ENCODE measurements around the gene IL25. TPM values are rescaled to one million over a fixed set of nuclear protein-coding genes. Genes with fewer than 3 reads are reported as not detected.

IL25 gene
- total and polyA plus RNA-seq, 2 of the 8 experiments (the other 6 are each of a cell fraction or from before 2014, with no cell fraction given) = not detected

DNA sequence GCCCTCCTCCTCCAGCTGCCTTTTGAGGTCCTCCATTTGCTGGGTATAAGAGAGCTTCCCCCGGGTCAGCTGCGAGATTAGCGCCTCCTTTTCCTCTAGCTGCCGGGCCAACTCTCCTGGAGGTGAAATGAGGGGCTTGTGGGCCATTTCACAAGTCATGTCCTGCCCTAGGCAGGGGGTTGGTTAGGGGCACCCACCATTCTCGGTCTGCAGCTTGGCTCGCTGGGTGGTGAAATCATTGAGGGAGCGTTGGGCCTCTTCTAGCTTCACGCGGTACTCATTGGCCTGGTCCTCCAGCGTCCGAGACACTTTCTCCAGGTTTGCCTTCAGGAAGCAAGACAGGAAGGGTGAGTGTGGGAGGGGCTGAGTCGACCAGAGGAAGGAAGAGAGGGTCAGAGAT lies 16.8 kb downstream of the IL25 start:
- Histone ChIP-seq H3K4ac (replicated peaks; ENCODE audit: insufficient read length, low read depth, low read length) (no peak overlapping the region), H3K79me1 (ENCODE audit: low read depth, low read length) (no peaks in the 10 kb centered on the region), H3K9ac (replicated peaks in 1 of 4; ENCODE audit: extremely low read depth in 1 of 4, low read depth in 3 of 4, low read length in 3 of 4) (no peak overlapping the region), H2AFZ (ENCODE audit: low read length) (no peak overlapping the region), H3K4me3 (ENCODE audit: extremely low read depth in 1 of 4, insufficient read depth in 2 of 4, low read depth in 3 of 4, low read length in 4 of 4) (no peak overlapping the region), H3K4me1 (replicated peaks in 1 of 4; ENCODE audit: control insufficient read depth in 3 of 4, insufficient read depth in 4 of 4, low read length in 3 of 4) (peaks cover 0 to 10% (median 0%) of the 10 kb centered on the region in 4 experiments; a peak in 1 of 7 replicates), H3K23me2 (ENCODE audit: low read depth, low read length) (no peaks in the 10 kb centered on the region; the same call in 1 of the 2 replicates), H3K36me3 (ENCODE audit: control insufficient read depth in 2 of 4, insufficient read depth in 4 of 4, low read length in 3 of 4) (no peaks in the 10 kb centered on the region), H4K91ac (replicated peaks; ENCODE audit: insufficient read length, low read length) (no peak overlapping the region), H2AK5ac (ENCODE audit: low read depth, low read length) (no peak overlapping the region), H3K23ac (ENCODE audit: insufficient read length) (no peak overlapping the region), H3K79me2 (ENCODE audit: control insufficient read depth in 1 of 2, insufficient read depth in 2 of 2, low read length in 2 of 2) (no peaks in the 10 kb centered on the region), H3K4me2 (ENCODE audit: insufficient read depth in 1 of 2, low read depth in 2 of 2, low read length in 2 of 2) (no peak overlapping the region), H3K14ac (ENCODE audit: insufficient read length) (no peak overlapping the region), H3K27ac (ENCODE audit: low read depth, low read length) (no peak overlapping the region), H2BK12ac (ENCODE audit: low read depth, low read length) (no peak overlapping the region), H2BK20ac (ENCODE audit: low read length) (no peak overlapping the region), H3K27me3 (replicated peaks in 1 of 4; ENCODE audit: control insufficient read depth in 3 of 4, extremely low read depth in 1 of 4, insufficient read depth in 3 of 4, low read length in 3 of 4) (no peaks in the 10 kb centered on the region; a peak in 3 of 7 replicates), H3K18ac (ENCODE audit: extremely low read depth, low read length) (no peak overlapping the region), H4K20me1 (replicated peaks in 1 of 2; ENCODE audit: control insufficient read depth in 1 of 2, insufficient read depth in 2 of 2, low read length in 2 of 2) (no peaks in the 10 kb centered on the region), H3K9me3 (ENCODE audit: insufficient read depth in 2 of 2, low read depth in 1 of 2, low read length in 1 of 2) (no peaks in the 10 kb centered on the region), H2BK5ac (ENCODE audit: low read depth, low read length) (no peak overlapping the region), H3K56ac (replicated peaks; ENCODE audit: insufficient read length, low read depth, low read length) (no peak overlapping the region), H2BK15ac (ENCODE audit: low read length) (no peak overlapping the region), H4K8ac (ENCODE audit: extremely low read depth, insufficient read depth, low read length) (no peak overlapping the region; the same call in 1 of the 2 replicates), H4K5ac (ENCODE audit: insufficient read length, low read depth, low read length) (no peak overlapping the region), H2BK120ac (replicated peaks; ENCODE audit: low read depth, low read length) (no peak overlapping the region)
- no peak for TF ChIP-seq ASH2L (IDR thresholded peaks at IDR 0.05; ENCODE audit: low read length)
- no peak for TF ChIP-seq ZNF274 (IDR thresholded peaks at IDR 0.05; ENCODE audit: borderline replicate concordance, extremely low read depth, low read length)
- TF ChIP-seq RFX5 (IDR thresholded peaks at IDR 0.05; ENCODE audit: borderline replicate concordance, low read depth, low read length) = no peak
- no peak for TF ChIP-seq JUN (IDR thresholded peaks at IDR 0.05; ENCODE audit: low read depth, low read length)
- TF ChIP-seq, protein P1, sequence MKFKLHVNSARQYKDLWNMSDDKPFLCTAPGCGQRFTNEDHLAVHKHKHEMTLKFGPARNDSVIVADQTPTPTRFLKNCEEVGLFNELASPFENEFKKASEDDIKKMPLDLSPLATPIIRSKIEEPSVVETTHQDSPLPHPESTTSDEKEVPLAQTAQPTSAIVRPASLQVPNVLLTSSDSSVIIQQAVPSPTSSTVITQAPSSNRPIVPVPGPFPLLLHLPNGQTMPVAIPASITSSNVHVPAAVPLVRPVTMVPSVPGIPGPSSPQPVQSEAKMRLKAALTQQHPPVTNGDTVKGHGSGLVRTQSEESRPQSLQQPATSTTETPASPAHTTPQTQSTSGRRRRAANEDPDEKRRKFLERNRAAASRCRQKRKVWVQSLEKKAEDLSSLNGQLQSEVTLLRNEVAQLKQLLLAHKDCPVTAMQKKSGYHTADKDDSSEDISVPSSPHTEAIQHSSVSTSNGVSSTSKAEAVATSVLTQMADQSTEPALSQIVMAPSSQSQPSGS (IDR thresholded peaks at IDR 0.05; ENCODE audit: low read length) = no peak
- no peak for TF ChIP-seq HDAC6 (IDR thresholded peaks at IDR 0.05; ENCODE audit: low read depth, low read length)
- no peak for TF ChIP-seq POLR2AphosphoS5 (IDR thresholded peaks at IDR 0.05; ENCODE audit: low read depth, low read length)
- TF ChIP-seq CHD2 (IDR thresholded peaks at IDR 0.05; ENCODE audit: low read length) = no peak
- DNase-seq (ENCODE audit: low read depth in 1 of 2, low spot score in 2 of 2) (no peak), FAIRE-seq (no peak)
- CTCF ChIA-PET (ENCODE audit: partially characterized antibody) = interaction anchor here (0.8 to 4.0 kb wide), 7 partner anchors 10 to 118 kb away, joined by 3 to 30 read pairs (median 6); partner anchors contain the start of gene CMTM5
- POLR2A ChIA-PET (ENCODE audit: partially characterized antibody) = interaction anchor here (0.8 kb wide), 1 partner anchor 124 kb away, joined by 3 read pairs; no protein-coding TSS in a partner anchor
- 94% methylated on average over 12 of the region's 12 CpGs; no CpG with 5 or more reads in 1 of the 2 experiments for WGBS, 2 experiments (ENCODE audit: extremely low coverage in 1 of 2, insufficient coverage in 1 of 2, insufficient read length in 1 of 2, insufficient replicate concordance in 2 of 2, low coverage in 1 of 2, low lambda C conversion rate in 2 of 2, missing lambda C conversion rate in 1 of 2)

Measured in H1 (cell line).